Measurements from ENCODE around the gene ZNF429.
"Not testable (repeated sequence)": the region's sequence is repeated elsewhere in the genome, so short reads cannot be mapped to it uniquely, and the experiment has no call there.

Gene ZNF429

GRCh38 chr19:21588065-21588601 is 82.7 kb downstream of the ZNF429 start:
- in situ Hi-C loops (cut with HindIII; ENCODE audit: low sequenced_read_pairs) = no loop called here

- in situ Hi-C loops (cut with HindIII; ENCODE audit: low sequenced_read_pairs) = no loop called here
Observed at GRCh38 chr19:21590867-21591266, 85.5 kb downstream of the ZNF429 start.

GRCh38 chr19:21593008-21593481 is 87.6 kb downstream of the ZNF429 start:
- in situ Hi-C loops (cut with HindIII; ENCODE audit: low sequenced_read_pairs) = no loop called here

- in situ Hi-C loops (cut with HindIII; ENCODE audit: low sequenced_read_pairs) = no loop called here
Observed at GRCh38 chr19:21593502-21593901, 88.1 kb downstream of the ZNF429 start.

GRCh38 chr19:21593934-21594820 is 88.8 kb downstream of the ZNF429 start:
- in situ Hi-C loops (cut with HindIII; ENCODE audit: low sequenced_read_pairs) = no loop called here

- in situ Hi-C loops (cut with HindIII; ENCODE audit: low sequenced_read_pairs) = no loop called here
Observed at GRCh38 chr19:21595185-21595584, 89.8 kb downstream of the ZNF429 start.

- in situ Hi-C loops (cut with HindIII; ENCODE audit: low sequenced_read_pairs) = no loop called here
Observed at GRCh38 chr19:21602082-21602658, 96.8 kb downstream of the ZNF429 start.

- in situ Hi-C loops (cut with HindIII; ENCODE audit: low sequenced_read_pairs) = not testable (repeated sequence)
Observed at GRCh38 chr19:21602659-21603430, 97.4 kb downstream of the ZNF429 start.

GRCh38 chr19:21603431-21604231 is 98.2 kb downstream of the ZNF429 start:
- in situ Hi-C loops (cut with HindIII; ENCODE audit: low sequenced_read_pairs) = no loop called here

- in situ Hi-C loops (cut with HindIII; ENCODE audit: low sequenced_read_pairs) = no loop called here
Observed at GRCh38 chr19:21604351-21604926, 99.0 kb downstream of the ZNF429 start.
